H9 (cell line): ENCODE measurements around the gene CDH4. TPM values are rescaled to one million over a fixed set of nuclear protein-coding genes. Genes with fewer than 3 reads are reported as not detected.

ENCODE experiments used
- DNase-seq: peaks from one replicate; pipeline ENCODE4 v3.0.0-alpha.2; 2017
- H2AFZ ChIP-seq: one replicate; pipeline ENCODE4 v1.6.1; 2013; ENCODE audit warnings: mild to moderate bottlenecking, low read length, control low read depth, moderate library complexity
- H2AK5ac ChIP-seq: 2 replicates; pipeline ENCODE4 v1.6.1; 2013; ENCODE audit warnings: low read length, control low read depth, mixed read lengths; ENCODE audit not compliant: insufficient read length
- H2BK120ac ChIP-seq: one replicate; pipeline ENCODE4 v1.6.1; 2013; ENCODE audit warnings: low read depth, mild to moderate bottlenecking, low read length, control low read depth, inconsistent platforms; ENCODE audit not compliant: poor library complexity, severe bottlenecking
- H2BK12ac ChIP-seq: 2 replicates; pipeline ENCODE4 v1.6.1; 2013; ENCODE audit warnings: low read length, control low read depth, mixed read lengths, low read depth; ENCODE audit not compliant: insufficient read length
- H2BK15ac ChIP-seq: 2 replicates; pipeline ENCODE4 v1.6.1; 2013; ENCODE audit warnings: low read depth, low read length, control low read depth
- H2BK20ac ChIP-seq: one replicate; pipeline ENCODE4 v1.6.1; 2013; ENCODE audit warnings: low read depth, mild to moderate bottlenecking, low read length, control low read depth, inconsistent platforms; ENCODE audit not compliant: poor library complexity, severe bottlenecking
- H2BK5ac ChIP-seq: 2 replicates; pipeline ENCODE4 v1.6.1; 2013; ENCODE audit warnings: low read length, control low read depth, mixed read lengths; ENCODE audit not compliant: insufficient read length
- H3K14ac ChIP-seq: 2 replicates; pipeline ENCODE4 v1.6.1; 2013; ENCODE audit warnings: low read length, control low read depth; ENCODE audit not compliant: insufficient read depth
- H3K18ac ChIP-seq: 2 replicates; pipeline ENCODE4 v1.6.1; 2013; ENCODE audit warnings: low read depth, mild to moderate bottlenecking, mixed read lengths, low read length, control low read depth; ENCODE audit not compliant: insufficient read length
- H3K23ac ChIP-seq: 2 replicates; pipeline ENCODE4 v1.6.1; 2013; ENCODE audit warnings: low read length, control low read depth, mixed read lengths, low read depth; ENCODE audit not compliant: insufficient read length
- H3K23me2 ChIP-seq: 2 replicates; pipeline ENCODE4 v1.6.1; 2013; ENCODE audit warnings: low read depth, mild to moderate bottlenecking, mixed read lengths, low read length, control low read depth; ENCODE audit not compliant: insufficient read length, poor library complexity, severe bottlenecking
- H3K27ac ChIP-seq: 2 replicates; pipeline ENCODE4 v1.5.1; 2013; ENCODE audit warnings: low read length, control low read depth, mixed read lengths, low read depth; ENCODE audit not compliant: insufficient read length
- H3K27me3 ChIP-seq: 2 replicates; pipeline ENCODE4 v1.6.1; 2013; ENCODE audit warnings: low read length, control low read depth, inconsistent platforms; ENCODE audit not compliant: insufficient read depth
- H3K4ac ChIP-seq: 2 replicates; pipeline ENCODE4 v1.6.1; 2013; ENCODE audit warnings: low read depth, mild to moderate bottlenecking, control low read depth, inconsistent platforms, low read length, moderate library complexity
- H3K4me1 ChIP-seq: 2 replicates; pipeline ENCODE4 v1.6.1; 2013; ENCODE audit warnings: low read length, control low read depth, inconsistent platforms; ENCODE audit not compliant: insufficient read depth
- H3K4me2 ChIP-seq: 2 replicates; pipeline ENCODE4 v1.6.1; 2013; ENCODE audit warnings: low read length, control low read depth, mixed read lengths; ENCODE audit not compliant: insufficient read length, insufficient read depth
- H3K56ac ChIP-seq: 2 replicates; pipeline ENCODE4 v1.6.1; 2013; ENCODE audit warnings: low read depth, mild to moderate bottlenecking, mixed read lengths, low read length, control low read depth; ENCODE audit not compliant: insufficient read length
- H3K79me1 ChIP-seq: 2 replicates; pipeline ENCODE4 v1.6.1; 2013; ENCODE audit warnings: low read depth, mild to moderate bottlenecking, moderate library complexity, low read length, control low read depth, inconsistent platforms; ENCODE audit not compliant: insufficient read depth, poor library complexity, severe bottlenecking
- H3K79me2 ChIP-seq: 2 replicates; pipeline ENCODE4 v1.6.1; 2013; ENCODE audit warnings: low read length, control low read depth, inconsistent platforms; ENCODE audit not compliant: insufficient read depth
- H3K9ac ChIP-seq: 2 replicates; pipeline ENCODE4 v1.6.1; 2013; ENCODE audit warnings: low read length, control low read depth, mixed read lengths; ENCODE audit not compliant: insufficient read length; ENCODE audit errors: extremely low read depth
- H3K9me3 ChIP-seq: one replicate; pipeline ENCODE4 v1.6.1; 2013; ENCODE audit warnings: low read depth, low read length, inconsistent platforms; ENCODE audit not compliant: control insufficient read depth
- H3T11ph ChIP-seq: one replicate; pipeline ENCODE4 v1.6.1; 2013; ENCODE audit warnings: mild to moderate bottlenecking, low read length, control low read depth, inconsistent platforms
- H4K20me1 ChIP-seq: one replicate; pipeline ENCODE4 v1.6.1; 2013; ENCODE audit not compliant: control insufficient read depth, insufficient read length, insufficient read depth
- H4K5ac ChIP-seq: 2 replicates; pipeline ENCODE4 v1.6.1; 2013; ENCODE audit warnings: low read depth, mild to moderate bottlenecking, mixed read lengths, low read length, control low read depth; ENCODE audit not compliant: insufficient read length
- H4K8ac ChIP-seq: replicated peaks from 2 replicates; pipeline ENCODE4 v1.6.1; 2013; ENCODE audit warnings: low read length, control low read depth, mixed read lengths, low read depth; ENCODE audit not compliant: insufficient read length
- H4K91ac ChIP-seq: 2 replicates; pipeline ENCODE4 v1.6.1; 2013; ENCODE audit warnings: low read depth, mild to moderate bottlenecking, moderate library complexity, mixed read lengths, low read length, control low read depth; ENCODE audit not compliant: insufficient read length
- H3K27ac Mint-ChIP-seq, 3 experiments: 2 replicates in 2 of 3; 3 replicates in 1 of 3; pipeline ENCODE4 v1.8.0; 2020 to 2021; ENCODE audit warnings: mixed read lengths in 3 of 3, mild to moderate bottlenecking in 1 of 3, moderate library complexity in 1 of 3
- H3K27me3 Mint-ChIP-seq: 2 replicates; pipeline ENCODE4 v1.8.0; 2021; ENCODE audit warnings: low read depth, mild to moderate bottlenecking, moderate library complexity, mixed read lengths
- H3K36me3 Mint-ChIP-seq, 3 experiments: 2 replicates in 2 of 3; 3 replicates in 1 of 3; pipeline ENCODE4 v1.8.0; 2020 to 2021; ENCODE audit warnings: low read depth in 3 of 3, mixed read lengths in 3 of 3; ENCODE audit not compliant: insufficient read depth in 1 of 3
- H3K4me1 Mint-ChIP-seq, 2 experiments: 2 replicates each; pipeline ENCODE4 v1.8.0; 2020; ENCODE audit warnings: mixed read lengths in 2 of 2
- H3K4me3 Mint-ChIP-seq, 2 experiments: 2 replicates in 1 of 2; 3 replicates in 1 of 2; pipeline ENCODE4 v1.8.0; 2020 to 2021; ENCODE audit warnings: mild to moderate bottlenecking in 2 of 2, mixed read lengths in 2 of 2, moderate library complexity in 1 of 2
- H3K9me3 Mint-ChIP-seq, 2 experiments: 2 replicates in 1 of 2; 3 replicates in 1 of 2; pipeline ENCODE4 v1.8.0; 2020; ENCODE audit warnings: mild to moderate bottlenecking in 2 of 2, mixed read lengths in 2 of 2, moderate library complexity in 1 of 2
- WGBS: extraction: QIAGEN DNeasy Blood & Tissue Kit; methylation state at CpG from one replicate; pipeline ENCODE4 v1.1.7; 2013; ENCODE audit warnings: missing lambda C conversion rate, low lambda C conversion rate, mixed read lengths; ENCODE audit not compliant: insufficient read length; ENCODE audit errors: extremely low coverage; 5-methylcytosine and 5-hydroxymethylcytosine counted together
- total RNA-seq: library from RNA; stranded (reverse); gene quantifications from 2 replicates; pipeline ENCODE4 v1.2.1, GENCODE V29; 2021
- TF ChIP-seq, protein P1 (sequence below): fragments of 200-600 bp; sonication (generic); conservative IDR thresholded peaks from 3 replicates; pipeline ENCODE4 v1.8.0; 2021; ENCODE audit warnings: antibody characterized with exemption, mild to moderate bottlenecking

CDH4 gene
- total RNA-seq, 1 experiment from 2014 or later: 3.0 TPM

DNA sequence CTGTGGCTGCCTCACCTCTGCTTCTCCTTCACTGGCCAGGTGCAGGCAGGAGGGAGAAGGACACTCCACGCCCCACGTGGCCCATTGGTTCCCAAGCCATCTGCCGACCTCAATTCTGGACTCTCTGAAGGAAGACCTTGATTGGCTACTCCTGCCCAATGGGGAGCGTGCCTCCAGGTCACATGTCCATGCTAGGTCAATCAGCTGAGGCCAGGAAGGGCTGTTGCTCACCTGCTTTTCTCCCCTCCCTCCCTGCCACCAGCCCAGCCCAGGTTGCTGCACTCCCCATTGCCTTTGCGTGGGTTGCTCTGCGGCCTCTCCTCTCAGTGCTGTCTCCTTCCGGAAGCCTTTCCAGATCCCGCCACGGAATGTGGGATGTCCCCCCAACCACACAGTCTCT, 21.9 kb upstream of the CDH4 start:
- Mint-ChIP-seq H3K9me3 (peaks cover 8% of the 10 kb centered on the region in 2 experiments; a peak in 4 of 5 replicates), H3K27ac (no peak overlapping the region), H3K4me1 (peaks cover 5 to 9% of the 10 kb centered on the region in 2 experiments; a peak in 3 of 4 replicates), H3K36me3 (peaks cover 0 to 2% (median 0%) of the 10 kb centered on the region in 3 experiments; a peak in 1 of 7 replicates), H3K27me3 (peaks cover 80% of the 10 kb centered on the region), H3K4me3 (no peak overlapping the region)
- Histone ChIP-seq H2BK5ac (no peak overlapping the region), H3K27ac (no peak overlapping the region), H3K23ac (no peak overlapping the region), H3K9ac (no peak overlapping the region), H3T11ph (no peak overlapping the region), H2BK120ac (no peak overlapping the region), H4K91ac (no peak overlapping the region), H3K4me2 (no peak overlapping the region), H4K8ac (no peak overlapping the region), H4K20me1 (peaks cover 2% of the 10 kb centered on the region), H4K5ac (no peak overlapping the region), H3K27me3 (peaks cover 4% of the 10 kb centered on the region; the same call in 1 of the 2 replicates), H2BK20ac (no peak overlapping the region), H3K14ac (no peak overlapping the region), H3K79me1 (no peaks in the 10 kb centered on the region), H2BK15ac (no peak overlapping the region), H3K9me3 (no peaks in the 10 kb centered on the region), H3K23me2 (no peaks in the 10 kb centered on the region), H2BK12ac (no peak overlapping the region), H3K4me1 (no peaks in the 10 kb centered on the region), H2AFZ (no peak overlapping the region), H3K4ac (no peak overlapping the region), H3K79me2 (no peaks in the 10 kb centered on the region), H2AK5ac (no peak overlapping the region), H3K56ac (no peak overlapping the region), H3K18ac (no peak overlapping the region)
- DNase-seq: no peak
- TF ChIP-seq, protein P1, sequence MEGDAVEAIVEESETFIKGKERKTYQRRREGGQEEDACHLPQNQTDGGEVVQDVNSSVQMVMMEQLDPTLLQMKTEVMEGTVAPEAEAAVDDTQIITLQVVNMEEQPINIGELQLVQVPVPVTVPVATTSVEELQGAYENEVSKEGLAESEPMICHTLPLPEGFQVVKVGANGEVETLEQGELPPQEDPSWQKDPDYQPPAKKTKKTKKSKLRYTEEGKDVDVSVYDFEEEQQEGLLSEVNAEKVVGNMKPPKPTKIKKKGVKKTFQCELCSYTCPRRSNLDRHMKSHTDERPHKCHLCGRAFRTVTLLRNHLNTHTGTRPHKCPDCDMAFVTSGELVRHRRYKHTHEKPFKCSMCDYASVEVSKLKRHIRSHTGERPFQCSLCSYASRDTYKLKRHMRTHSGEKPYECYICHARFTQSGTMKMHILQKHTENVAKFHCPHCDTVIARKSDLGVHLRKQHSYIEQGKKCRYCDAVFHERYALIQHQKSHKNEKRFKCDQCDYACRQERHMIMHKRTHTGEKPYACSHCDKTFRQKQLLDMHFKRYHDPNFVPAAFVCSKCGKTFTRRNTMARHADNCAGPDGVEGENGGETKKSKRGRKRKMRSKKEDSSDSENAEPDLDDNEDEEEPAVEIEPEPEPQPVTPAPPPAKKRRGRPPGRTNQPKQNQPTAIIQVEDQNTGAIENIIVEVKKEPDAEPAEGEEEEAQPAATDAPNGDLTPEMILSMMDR: no peak
- WGBS: no CpG with 5 or more reads among the region's 9 CpGs
